GM18499 (cell line): ENCODE data around the gene NHSL1.

Source experiments
- ATAC-seq: cut with Tn5 transposase; IDR thresholded peaks from one replicate; pipeline ENCODE4 v1.9.1; 2021; ENCODE audit warnings: moderate number of reproducible peaks; ENCODE audit not compliant: insufficient read depth, unreplicated experiment

NHSL1 gene, protein sequence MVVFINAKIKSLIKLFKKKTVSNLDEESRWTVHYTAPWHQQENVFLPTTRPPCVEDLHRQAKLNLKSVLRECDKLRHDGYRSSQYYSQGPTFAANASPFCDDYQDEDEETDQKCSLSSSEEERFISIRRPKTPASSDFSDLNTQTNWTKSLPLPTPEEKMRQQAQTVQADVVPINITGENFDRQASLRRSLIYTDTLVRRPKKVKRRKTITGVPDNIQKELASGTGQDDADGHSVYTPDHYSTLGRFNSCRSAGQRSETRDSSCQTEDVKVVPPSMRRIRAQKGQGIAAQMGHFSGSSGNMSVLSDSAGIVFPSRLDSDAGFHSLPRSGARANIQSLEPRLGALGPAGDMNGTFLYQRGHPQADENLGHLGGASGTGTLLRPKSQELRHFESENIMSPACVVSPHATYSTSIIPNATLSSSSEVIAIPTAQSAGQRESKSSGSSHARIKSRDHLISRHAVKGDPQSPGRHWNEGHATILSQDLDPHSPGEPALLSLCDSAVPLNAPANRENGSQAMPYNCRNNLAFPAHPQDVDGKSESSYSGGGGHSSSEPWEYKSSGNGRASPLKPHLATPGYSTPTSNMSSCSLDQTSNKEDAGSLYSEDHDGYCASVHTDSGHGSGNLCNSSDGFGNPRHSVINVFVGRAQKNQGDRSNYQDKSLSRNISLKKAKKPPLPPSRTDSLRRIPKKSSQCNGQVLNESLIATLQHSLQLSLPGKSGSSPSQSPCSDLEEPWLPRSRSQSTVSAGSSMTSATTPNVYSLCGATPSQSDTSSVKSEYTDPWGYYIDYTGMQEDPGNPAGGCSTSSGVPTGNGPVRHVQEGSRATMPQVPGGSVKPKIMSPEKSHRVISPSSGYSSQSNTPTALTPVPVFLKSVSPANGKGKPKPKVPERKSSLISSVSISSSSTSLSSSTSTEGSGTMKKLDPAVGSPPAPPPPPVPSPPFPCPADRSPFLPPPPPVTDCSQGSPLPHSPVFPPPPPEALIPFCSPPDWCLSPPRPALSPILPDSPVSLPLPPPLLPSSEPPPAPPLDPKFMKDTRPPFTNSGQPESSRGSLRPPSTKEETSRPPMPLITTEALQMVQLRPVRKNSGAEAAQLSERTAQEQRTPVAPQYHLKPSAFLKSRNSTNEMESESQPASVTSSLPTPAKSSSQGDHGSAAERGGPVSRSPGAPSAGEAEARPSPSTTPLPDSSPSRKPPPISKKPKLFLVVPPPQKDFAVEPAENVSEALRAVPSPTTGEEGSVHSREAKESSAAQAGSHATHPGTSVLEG (N-terminal part only)

DNA sequence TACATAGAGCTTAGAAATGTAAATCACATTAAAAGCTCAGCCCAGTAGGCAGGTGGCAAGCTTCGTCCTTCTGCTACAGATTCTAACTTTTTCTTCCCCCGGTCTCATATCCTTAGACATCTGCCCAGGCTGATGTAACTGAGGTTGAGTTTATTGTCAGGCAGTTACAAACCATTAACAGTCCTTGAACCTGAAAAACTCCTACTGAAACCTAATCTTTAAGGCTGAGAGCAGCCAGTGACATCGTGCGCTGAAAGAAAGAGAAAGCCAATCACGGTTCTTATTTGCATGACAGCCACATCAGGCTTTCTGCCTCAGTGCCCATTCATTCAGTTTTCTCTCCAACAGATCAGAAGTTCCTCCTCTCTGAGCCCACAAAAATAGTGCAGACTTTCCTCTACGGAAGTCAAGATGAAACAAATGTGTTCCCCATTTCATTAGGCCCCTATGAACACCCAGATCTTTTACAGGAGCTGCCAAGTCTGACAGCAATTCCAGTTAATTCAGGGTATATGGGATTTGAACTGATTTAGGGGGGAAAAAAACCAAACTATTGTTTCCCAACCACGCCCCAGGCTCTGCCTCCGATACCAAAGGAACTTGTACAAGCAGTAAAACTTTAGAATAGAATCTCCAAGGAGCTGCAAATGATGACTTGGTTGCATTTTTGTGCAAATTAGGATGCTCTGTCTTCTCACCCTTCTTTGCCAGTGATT is at the start of gene NHSL1:
TSS of gene NHSL1 (minus strand) at position 192 of the 716 bp plus-strand sequence. CDS start 204 bp downstream, outside the sequence.
- peak; percentile 98 for ATAC-seq

- ATAC-seq, result no peak
Observed at GRCh38 chr6:138546733-138547185, 47.5 kb upstream of the NHSL1 start.

- no peak for ATAC-seq
Observed at GRCh38 chr6:138545621-138545980, 46.3 kb upstream of the NHSL1 start.

GRCh38 chr6:138544501-138544900 is 45.2 kb upstream of the NHSL1 start:
- no peak for ATAC-seq

GRCh38 chr6:138543657-138544056 is 44.4 kb upstream of the NHSL1 start:
- ATAC-seq, result no peak

- ATAC-seq, result no peak
Observed at GRCh38 chr6:138541823-138542481, 42.7 kb upstream of the NHSL1 start.

DNA sequence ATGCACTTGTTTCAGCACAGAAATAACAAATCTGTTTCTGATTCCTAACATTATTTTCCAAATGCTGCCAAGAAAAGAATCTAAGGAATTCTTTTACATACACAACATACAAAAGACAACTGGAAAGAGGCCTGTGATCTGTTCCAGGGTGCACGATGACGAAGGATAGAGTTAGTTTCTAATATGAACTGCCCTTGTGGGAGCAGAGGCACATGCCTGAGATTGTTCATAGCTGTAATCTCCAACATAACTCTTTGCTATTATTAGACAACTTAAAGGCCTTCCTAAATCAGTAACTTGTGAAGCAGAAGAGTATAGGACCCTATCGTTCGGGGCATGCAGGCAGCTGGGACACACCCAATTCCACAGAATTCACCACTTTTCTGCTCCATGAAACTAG is 41.2 kb upstream of the NHSL1 start:
- ATAC-seq, result no peak

DNA sequence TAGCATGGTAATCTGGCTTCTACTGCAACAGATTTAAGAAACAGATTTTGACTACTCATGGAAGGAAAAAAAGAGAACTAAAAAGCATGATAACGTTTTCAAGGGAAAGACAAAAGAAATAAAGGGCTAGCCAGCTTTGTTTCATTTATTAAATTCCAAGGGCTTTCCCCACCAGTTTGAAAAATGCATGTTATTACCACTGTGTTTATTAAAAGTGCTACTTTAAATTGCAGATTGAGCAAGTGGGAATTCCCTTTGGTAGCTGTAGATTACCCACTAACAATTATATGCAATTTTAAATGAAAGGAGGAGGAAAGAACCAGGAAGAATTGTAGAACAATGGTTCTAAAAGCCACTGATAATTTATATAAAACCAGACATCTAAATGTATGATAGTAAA is 40.6 kb upstream of the NHSL1 start:
- ATAC-seq, result no peak

GRCh38 chr6:138538390-138539031 is 39.2 kb upstream of the NHSL1 start:
- no peak for ATAC-seq

DNA sequence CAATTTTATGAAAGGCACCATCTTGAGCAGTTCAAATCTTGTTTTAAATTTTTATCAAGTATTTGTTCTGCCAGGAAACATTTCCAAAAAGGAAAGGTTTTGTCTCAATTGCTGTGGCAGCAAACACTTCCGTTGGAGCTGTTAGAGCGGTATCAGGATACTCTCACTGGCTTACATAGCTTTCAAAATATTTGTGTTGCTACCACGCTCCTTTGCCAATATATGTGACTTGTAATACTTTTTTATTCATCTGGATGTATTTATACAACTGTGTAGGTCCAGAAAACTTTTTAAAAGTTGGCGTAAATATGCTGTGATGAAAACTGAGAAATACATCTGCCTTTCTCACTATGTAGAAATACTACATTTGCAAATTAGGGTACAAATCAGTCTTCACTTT is 37.8 kb upstream of the NHSL1 start:
- ATAC-seq, result no peak

GRCh38 chr6:138535728-138536455 is 36.6 kb upstream of the NHSL1 start:
- ATAC-seq, result no peak

DNA sequence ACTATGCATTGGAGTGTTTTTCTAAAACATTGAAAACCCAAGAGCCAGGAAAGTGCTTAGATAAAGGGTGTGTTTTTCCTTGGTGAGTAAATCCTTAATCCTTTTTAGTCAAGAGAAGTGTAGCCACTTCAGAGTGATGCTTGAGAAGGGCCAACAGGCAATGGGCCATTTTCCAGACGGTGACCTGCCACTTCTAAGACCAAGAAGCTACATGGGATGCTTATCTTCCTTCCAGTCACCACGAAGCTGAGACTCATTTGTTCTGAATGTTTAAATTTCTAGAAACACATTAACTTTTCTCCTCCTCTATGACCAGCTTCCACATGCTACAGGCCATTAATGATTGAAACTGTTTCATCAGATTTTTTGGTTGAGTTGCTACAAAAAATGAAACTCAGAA is 34.4 kb upstream of the NHSL1 start:
- no peak for ATAC-seq

DNA sequence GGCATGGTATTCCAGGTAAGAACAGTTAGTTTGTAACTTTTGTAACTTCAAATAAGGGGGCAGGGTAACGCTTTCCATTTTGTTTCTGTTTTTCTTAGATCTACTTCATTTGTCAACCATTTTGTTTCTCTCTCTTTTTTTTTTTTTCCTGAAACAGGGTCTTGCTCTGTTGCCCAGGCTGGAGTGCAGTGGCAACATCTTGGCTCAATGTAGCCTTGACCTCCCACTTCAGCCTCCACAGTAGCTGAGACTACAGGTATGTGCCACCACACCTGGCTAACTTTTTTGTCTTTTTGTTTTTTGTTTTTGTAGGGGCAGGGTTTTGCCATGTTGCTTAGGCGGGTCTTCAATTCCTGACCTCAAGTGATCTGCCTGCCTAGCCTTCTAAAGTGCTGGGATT is 32.1 kb upstream of the NHSL1 start:
- ATAC-seq, result no peak

DNA sequence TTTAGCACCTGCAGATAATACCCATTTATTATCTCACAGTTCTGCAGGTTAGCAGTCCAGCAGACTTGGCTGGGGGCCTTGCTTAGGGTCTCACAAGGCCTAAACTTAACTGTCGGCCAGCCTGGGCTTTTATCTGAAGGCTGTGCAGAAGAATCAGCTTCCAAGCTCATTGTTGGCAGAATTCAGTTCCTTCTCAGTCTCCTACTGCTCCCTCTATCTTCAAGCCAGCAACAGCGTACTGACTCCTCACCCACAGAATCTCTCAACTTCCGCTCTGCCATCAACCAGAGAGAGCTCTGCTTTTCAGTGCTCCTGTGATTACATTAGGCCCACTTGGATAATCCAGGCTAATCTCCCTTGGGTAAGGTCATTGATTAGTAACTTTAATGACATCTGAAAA is 30.2 kb upstream of the NHSL1 start:
- no peak for ATAC-seq

- no peak for ATAC-seq
Observed at GRCh38 chr6:138528956-138529355, 29.7 kb upstream of the NHSL1 start.

DNA sequence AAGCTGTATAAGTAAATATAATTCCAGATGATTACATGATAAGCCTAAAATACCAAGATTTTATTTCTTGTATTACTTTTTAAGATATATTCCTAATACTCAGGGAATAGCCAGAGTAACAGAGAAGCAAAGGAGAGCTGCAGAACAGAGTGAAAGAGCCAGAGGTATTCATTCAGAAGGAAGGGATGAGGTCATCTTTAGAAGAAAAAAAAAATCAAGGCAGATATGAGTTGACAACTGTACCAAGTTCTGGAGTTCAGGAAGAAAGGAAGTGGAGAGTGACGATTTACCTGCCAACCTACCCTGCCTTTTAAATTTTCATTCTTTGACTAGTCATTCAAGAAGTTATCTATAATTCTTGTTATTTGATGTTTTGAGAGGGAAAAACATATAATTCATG is 28.8 kb upstream of the NHSL1 start:
- no peak for ATAC-seq

DNA sequence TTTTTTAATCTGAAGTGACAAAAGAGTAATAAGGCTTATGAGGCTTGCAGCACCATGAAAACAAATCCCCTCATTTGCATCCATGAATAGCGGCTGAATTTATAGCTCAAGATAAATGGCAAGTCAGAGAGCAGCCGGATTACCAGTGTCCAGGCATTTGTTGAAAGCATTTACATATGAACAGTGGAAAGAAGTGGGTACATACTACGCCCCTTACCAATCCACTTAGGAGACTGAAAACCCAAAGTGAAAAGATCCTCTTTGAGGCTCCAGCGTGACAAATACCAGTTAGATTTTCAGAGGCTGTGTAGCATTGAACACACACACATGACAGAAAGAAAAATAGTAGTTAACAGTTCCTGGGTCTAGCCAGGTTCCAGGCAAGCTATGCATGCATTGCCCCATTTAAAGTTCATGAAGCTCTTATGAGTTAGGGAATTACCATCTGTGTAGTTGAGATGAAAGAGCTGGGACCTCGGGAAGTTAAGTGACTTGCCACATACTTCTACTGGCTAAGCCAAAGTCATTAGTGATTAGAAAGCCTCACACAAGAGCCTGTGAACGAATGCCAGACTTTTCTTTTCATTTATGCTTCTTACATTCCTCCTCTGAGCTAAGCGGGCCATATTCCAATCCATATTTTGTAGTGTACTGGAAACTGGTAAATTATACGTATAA is 28.3 kb upstream of the NHSL1 start:
- ATAC-seq, result no peak

- no peak for ATAC-seq
Observed at GRCh38 chr6:138526822-138527235, 27.5 kb upstream of the NHSL1 start.
